H7 (cell line): ENCODE data around the gene STX8. TPM values are rescaled to one million over a fixed set of nuclear protein-coding genes. Genes with fewer than 3 reads are reported as not detected.

Source experiments
- DNase-seq: peaks from one replicate; pipeline ENCODE4 v3.0.0; 2012
- H3K27me3 ChIP-seq: 2 replicates; pipeline ENCODE4 v1.6.0; 2011; ENCODE audit warnings: mild to moderate bottlenecking, low read length; ENCODE audit not compliant: control insufficient read depth, insufficient read depth
- H3K36me3 ChIP-seq: replicated peaks from 2 replicates; pipeline ENCODE4 v1.5.1; 2011; ENCODE audit warnings: low read length; ENCODE audit not compliant: control insufficient read depth, insufficient read depth
- H3K4me3 ChIP-seq: 2 replicates; pipeline ENCODE4 v1.5.1; 2011; ENCODE audit warnings: low read depth, mild to moderate bottlenecking, control low read depth, low read length, moderate library complexity; ENCODE audit not compliant: insufficient read depth
- total RNA-seq: library from RNA; depleted of rRNA; stranded (reverse); fragments of >200 nt; shearing (Covaris generic); gene quantifications from 2 replicates; pipeline ENCODE4 v1.2.3, GENCODE V29; 2014; rRNA removed

STX8 gene
- total RNA-seq, 1 experiment from 2014 or later = 51.8 TPM

DNA sequence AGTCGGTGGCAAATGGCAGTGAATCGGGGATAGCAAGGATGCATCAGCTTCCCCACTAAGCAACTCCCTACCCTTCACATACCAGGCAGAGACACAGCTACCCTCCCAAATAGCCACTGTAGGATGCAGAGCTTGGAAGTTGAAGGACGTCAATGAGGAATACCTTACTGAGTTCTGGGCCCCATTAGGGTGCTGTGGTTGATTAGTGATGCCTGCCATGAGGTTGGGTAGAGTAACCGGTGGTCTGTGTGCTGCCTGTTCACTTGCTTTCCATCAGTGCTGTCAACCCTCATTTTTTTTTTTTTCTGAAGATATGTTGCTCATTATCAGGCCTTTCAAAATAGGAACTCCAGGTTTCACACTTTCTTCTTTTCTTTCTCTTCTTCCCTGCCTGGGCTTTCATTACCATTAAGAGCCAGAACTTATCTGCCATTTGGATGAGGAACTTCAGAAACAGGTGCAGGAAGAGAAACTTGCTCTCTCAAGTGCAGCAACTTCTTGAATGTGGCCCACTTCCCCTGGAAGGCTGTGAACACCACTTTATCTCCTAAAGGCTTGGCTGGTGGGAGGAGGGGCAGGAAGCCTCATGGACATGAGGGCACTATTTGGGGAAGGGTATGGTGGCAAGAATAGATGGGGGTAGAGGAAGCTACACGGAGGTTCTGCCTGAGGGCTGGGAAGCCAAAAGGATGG is 370.8 kb downstream of the STX8 start:
- H3K36me3 ChIP-seq = no peaks in the 10 kb centered on the region
- H3K27me3 ChIP-seq = no peaks in the 10 kb centered on the region
- no peak for DNase-seq
- H3K4me3 ChIP-seq = no peak overlapping the region

- no peak overlapping the region for H3K4me3 ChIP-seq
- DNase-seq = no peak
- no peaks in the 10 kb centered on the region for H3K27me3 ChIP-seq
- H3K36me3 ChIP-seq = no peaks in the 10 kb centered on the region
Observed at GRCh38 chr17:9203771-9204425, 371.7 kb downstream of the STX8 start.

DNA sequence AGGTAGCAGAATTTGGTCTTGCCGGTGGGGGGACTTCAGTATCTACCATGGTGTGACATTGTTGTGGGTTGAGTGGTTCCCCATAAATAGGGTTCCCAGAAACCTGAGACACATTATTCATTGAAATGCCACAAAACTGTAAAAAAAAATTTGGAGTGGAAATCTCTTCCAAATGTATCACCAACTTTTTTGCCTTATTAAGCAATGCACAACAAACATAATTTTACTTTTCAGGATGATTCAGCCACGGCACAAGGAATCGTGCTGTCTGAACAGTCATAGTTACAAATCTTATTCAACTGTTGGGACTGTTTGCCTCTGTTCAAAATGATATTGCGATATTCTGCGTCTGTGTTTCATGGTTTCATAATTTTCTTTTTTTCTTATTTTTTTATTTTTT is 373.1 kb downstream of the STX8 start:
- H3K4me3 ChIP-seq = no peak overlapping the region
- DNase-seq = no peak
- H3K36me3 ChIP-seq = no peaks in the 10 kb centered on the region
- H3K27me3 ChIP-seq = no peaks in the 10 kb centered on the region

DNA sequence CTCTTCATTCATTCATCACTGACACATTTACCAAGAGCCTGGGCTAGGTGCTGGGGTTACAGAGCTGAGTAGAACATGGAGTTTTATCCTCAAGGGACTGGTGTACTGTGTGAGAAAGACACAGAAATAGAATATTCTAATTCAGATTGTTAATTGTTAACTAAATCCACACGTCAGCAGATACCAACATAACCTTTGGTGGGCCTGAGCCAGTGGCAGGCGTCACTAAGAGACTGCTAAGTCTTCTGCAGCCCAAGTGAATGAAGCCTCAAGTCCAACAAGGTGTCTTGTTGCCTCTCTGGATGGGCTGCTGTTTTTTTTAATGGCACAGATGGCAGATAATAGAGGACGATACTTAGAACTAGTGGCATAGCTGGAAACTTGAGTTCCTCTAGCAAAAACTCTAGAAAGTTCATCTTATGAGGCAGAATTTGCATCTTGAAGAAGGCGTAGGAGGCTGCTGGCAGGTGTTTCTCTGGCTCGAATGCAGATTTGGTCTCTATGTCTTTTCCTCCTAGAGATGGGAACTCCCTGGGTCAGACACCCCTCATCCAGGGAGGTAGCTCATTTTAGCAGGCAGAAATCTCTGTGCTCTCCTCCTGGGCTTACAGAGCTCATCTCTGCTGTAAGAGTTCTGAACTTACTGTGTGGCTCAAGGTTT is 374.8 kb downstream of the STX8 start:
- Histone ChIP-seq H3K27me3 (no peaks in the 10 kb centered on the region), H3K36me3 (no peaks in the 10 kb centered on the region), H3K4me3 (no peak overlapping the region)
- DNase-seq = no peak

Other genes starting within 250 kb of the STX8 start
- not detected in 2 replicates for gene CFAP52, start 822 bp upstream of the STX8 start, total RNA-seq
- 4.5 and 5.0 TPM in 2 replicates for gene USP43, start 69.7 kb upstream of the STX8 start, total RNA-seq
- gene DHRS7C, start 215.8 kb upstream of the STX8 start, total RNA-seq = not detected in 2 replicates
- gene GSG1L2, start 246.3 kb upstream of the STX8 start, total RNA-seq = not detected in 2 replicates